Fibroblast of lung (primary cell): ENCODE measurements around the gene TESK2. TPM values are rescaled to one million over a fixed set of nuclear protein-coding genes. Genes with fewer than 3 reads are reported as not detected.

Source experiments
- DNase-seq, 2 donors: peaks; one replicate each; pipeline versions ENCODE4 v3.0.0 to v3.0.0-alpha.2; 2010; ENCODE audit warnings: low read depth in 2 of 2
- H2AFZ ChIP-seq: 2 replicates; pipeline ENCODE4 v1.5.1; 2012; ENCODE audit warnings: low read length, control low read depth, inconsistent platforms
- H3K27ac ChIP-seq: 2 replicates; pipeline ENCODE4 v1.5.1; 2011; ENCODE audit warnings: low read length, control low read depth; ENCODE audit not compliant: insufficient read depth
- H3K27me3 ChIP-seq: 2 replicates; pipeline ENCODE4 v1.5.1; 2011; ENCODE audit warnings: mild to moderate bottlenecking, low read length; ENCODE audit not compliant: control insufficient read depth, insufficient read depth
- H3K36me3 ChIP-seq: 2 replicates; pipeline ENCODE4 v1.5.1; 2011; ENCODE audit warnings: low read length; ENCODE audit not compliant: control insufficient read depth, insufficient read depth
- H3K4me1 ChIP-seq: 2 replicates; pipeline ENCODE4 v1.5.1; 2011; ENCODE audit warnings: low read length; ENCODE audit not compliant: control insufficient read depth, insufficient read depth; ENCODE audit errors: extremely low read depth
- H3K4me2 ChIP-seq: 2 replicates; pipeline ENCODE4 v1.5.1; 2011; ENCODE audit warnings: low read length, control low read depth; ENCODE audit not compliant: insufficient read depth; ENCODE audit errors: extremely low read depth
- H3K4me3 ChIP-seq, 4 experiments: fragments of 200-600 bp in 1 of 4; sonication (generic) in 1 of 4; replicated peaks in 1 of 4; 2 replicates each; pipeline ENCODE4 v1.5.1; 2011 to 2016; ENCODE audit warnings: low read length in 4 of 4, low read depth in 3 of 4, mild to moderate bottlenecking in 3 of 4, control low read depth in 2 of 4, inconsistent platforms in 1 of 4, mixed read lengths in 1 of 4; ENCODE audit not compliant: insufficient read depth in 1 of 4; ENCODE audit errors: control extremely low read depth in 1 of 4
- H3K79me2 ChIP-seq: 2 replicates; pipeline ENCODE4 v1.5.1; 2012; ENCODE audit warnings: mild to moderate bottlenecking, low read length, inconsistent platforms; ENCODE audit not compliant: control insufficient read depth, insufficient read depth
- H3K9ac ChIP-seq: 2 replicates; pipeline ENCODE4 v1.5.1; 2011; ENCODE audit warnings: mild to moderate bottlenecking, low read length, control low read depth; ENCODE audit not compliant: insufficient read depth
- H3K9me3 ChIP-seq: 2 replicates; pipeline ENCODE4 v1.5.1; 2012; ENCODE audit warnings: low read depth, low read length; ENCODE audit not compliant: control insufficient read depth, insufficient read depth
- H4K20me1 ChIP-seq: 2 replicates; pipeline ENCODE4 v1.5.1; 2011; ENCODE audit warnings: low read length; ENCODE audit not compliant: control insufficient read depth, insufficient read depth; ENCODE audit errors: extremely low read depth
- EZH2 ChIP-seq: IDR thresholded peaks from 2 replicates; pipeline ENCODE4 v1.5.1; 2012; ENCODE audit warnings: low read length, control low read depth, mild to moderate bottlenecking; ENCODE audit errors: missing control alignments
- polyA plus RNA-seq, 2 donors: library from polyadenylated mRNA; depleted of rRNA in 1 of 2; stranded (reverse) in 1 of 2; unstranded in 1 of 2; fragments of >200 nt; gene quantifications; 2 replicates each; pipeline ENCODE4 v1.2.1, GENCODE V29; 2011 to 2012; ENCODE audit warnings: missing spikeins in 1 of 2
- total RNA-seq: library from RNA; depleted of rRNA; stranded (reverse); fragments of >200 nt; gene quantifications from 2 replicates; pipeline ENCODE4 v1.2.1, GENCODE V29; 2014
- TF ChIP-seq, protein P1 (sequence below), 2 donors: IDR thresholded peaks in 1 of 2; conservative IDR thresholded peaks in 1 of 2; 1 replicate in 1 of 2; 2 replicates in 1 of 2; pipeline ENCODE4 v1.5.1; 2011 to 2012; ENCODE audit warnings: low read length in 2 of 2, control low read depth in 1 of 2, inconsistent platforms in 1 of 2, low read depth in 1 of 2, mild to moderate bottlenecking in 1 of 2

Gene TESK2
- total and polyA plus RNA-seq, 2 donors (not counting 1 experiment from before 2014, with no cell fraction given) = 1.7 to 4.3 TPM

- TF ChIP-seq EZH2 = no peak
- TF ChIP-seq, protein P1, sequence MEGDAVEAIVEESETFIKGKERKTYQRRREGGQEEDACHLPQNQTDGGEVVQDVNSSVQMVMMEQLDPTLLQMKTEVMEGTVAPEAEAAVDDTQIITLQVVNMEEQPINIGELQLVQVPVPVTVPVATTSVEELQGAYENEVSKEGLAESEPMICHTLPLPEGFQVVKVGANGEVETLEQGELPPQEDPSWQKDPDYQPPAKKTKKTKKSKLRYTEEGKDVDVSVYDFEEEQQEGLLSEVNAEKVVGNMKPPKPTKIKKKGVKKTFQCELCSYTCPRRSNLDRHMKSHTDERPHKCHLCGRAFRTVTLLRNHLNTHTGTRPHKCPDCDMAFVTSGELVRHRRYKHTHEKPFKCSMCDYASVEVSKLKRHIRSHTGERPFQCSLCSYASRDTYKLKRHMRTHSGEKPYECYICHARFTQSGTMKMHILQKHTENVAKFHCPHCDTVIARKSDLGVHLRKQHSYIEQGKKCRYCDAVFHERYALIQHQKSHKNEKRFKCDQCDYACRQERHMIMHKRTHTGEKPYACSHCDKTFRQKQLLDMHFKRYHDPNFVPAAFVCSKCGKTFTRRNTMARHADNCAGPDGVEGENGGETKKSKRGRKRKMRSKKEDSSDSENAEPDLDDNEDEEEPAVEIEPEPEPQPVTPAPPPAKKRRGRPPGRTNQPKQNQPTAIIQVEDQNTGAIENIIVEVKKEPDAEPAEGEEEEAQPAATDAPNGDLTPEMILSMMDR (conservative IDR thresholded peaks at IDR 0.05 in 1 of 2, IDR thresholded peaks at IDR 0.05 in 1 of 2; ENCODE audit: low read depth in 1 of 2, low read length in 2 of 2) = no peak
- Histone ChIP-seq H3K27me3 (no peaks in the 10 kb centered on the region), H2AFZ (no peak overlapping the region), H3K4me2 (no peak overlapping the region), H4K20me1 (no peaks in the 10 kb centered on the region), H3K27ac (no peak overlapping the region), H3K4me3 (no peak overlapping the region), H3K36me3 (no peaks in the 10 kb centered on the region), H3K9ac (no peak overlapping the region), H3K9me3 (no peaks in the 10 kb centered on the region), H3K79me2 (no peaks in the 10 kb centered on the region), H3K4me1 (no peaks in the 10 kb centered on the region)
- DNase-seq = no peak
Observed at GRCh38 chr1:45443580-45444446, 47.1 kb downstream of the TESK2 start.

GRCh38 chr1:45442272-45442671, 48.7 kb downstream of the TESK2 start:
- no peak overlapping the region for H3K4me3 ChIP-seq
- peak; percentile 59 to 84 for DNase-seq
- no peak overlapping the region for H3K4me2 ChIP-seq
- H3K79me2 ChIP-seq = no peaks in the 10 kb centered on the region
- no peaks in the 10 kb centered on the region for H3K4me1 ChIP-seq
- no peaks in the 10 kb centered on the region for H4K20me1 ChIP-seq
- no peaks in the 10 kb centered on the region for H3K9me3 ChIP-seq
- no peak for TF ChIP-seq EZH2
- TF ChIP-seq, protein P1 (conservative IDR thresholded peaks at IDR 0.05 in 1 of 2, IDR thresholded peaks at IDR 0.05 in 1 of 2; ENCODE audit: low read depth in 1 of 2, low read length in 2 of 2) = no peak
- no peaks in the 10 kb centered on the region for H3K27me3 ChIP-seq
- H2AFZ ChIP-seq = no peak overlapping the region
- no peak overlapping the region for H3K27ac ChIP-seq
- no peaks in the 10 kb centered on the region for H3K36me3 ChIP-seq
- H3K9ac ChIP-seq = no peak overlapping the region

DNA sequence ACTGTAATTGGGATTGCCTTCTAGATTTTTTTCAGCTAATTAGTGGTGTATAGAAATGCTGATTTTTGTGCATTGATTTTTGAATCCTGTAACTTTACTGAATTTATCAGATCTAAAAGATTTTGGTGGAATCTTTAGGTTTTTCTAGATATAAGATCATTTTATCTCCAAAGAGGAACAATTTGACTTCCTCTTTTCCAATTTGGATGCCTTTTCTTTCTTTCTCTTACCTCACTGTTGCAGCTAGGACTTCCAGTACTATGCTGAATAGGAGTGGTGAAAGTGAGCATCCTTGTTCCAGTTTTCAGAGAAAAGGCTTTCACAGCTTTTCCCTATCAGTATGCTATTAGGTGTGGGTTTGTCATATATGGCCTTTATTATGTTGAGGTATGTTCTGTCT, 53.6 kb downstream of the TESK2 start:
- DNase-seq = no peak
- H3K4me1 ChIP-seq = no peaks in the 10 kb centered on the region
- H3K36me3 ChIP-seq = no peaks in the 10 kb centered on the region
- no peak overlapping the region for H2AFZ ChIP-seq
- H4K20me1 ChIP-seq = no peaks in the 10 kb centered on the region
- H3K4me2 ChIP-seq = no peak overlapping the region
- no peak overlapping the region for H3K4me3 ChIP-seq
- TF ChIP-seq, protein P1 (conservative IDR thresholded peaks at IDR 0.05 in 1 of 2, IDR thresholded peaks at IDR 0.05 in 1 of 2; ENCODE audit: low read depth in 1 of 2, low read length in 2 of 2) = no peak
- no peak for TF ChIP-seq EZH2
- no peaks in the 10 kb centered on the region for H3K9me3 ChIP-seq
- no peaks in the 10 kb centered on the region for H3K79me2 ChIP-seq
- no peak overlapping the region for H3K9ac ChIP-seq
- no peaks in the 10 kb centered on the region for H3K27me3 ChIP-seq
- H3K27ac ChIP-seq = no peak overlapping the region
